Parathyroid adenoma (tissue), 2 donors: ENCODE measurements around the gene SASH1.
A peak's percentile ranks its signal among the peaks of the same experiment; 100 is the strongest.

Experiments used
- H2AFZ ChIP-seq: fragments of 300-600 bp; sonication (generic); one replicate; pipeline ENCODE4 v1.7.0; 2017; ENCODE audit warnings: antibody characterized with exemption, mild to moderate bottlenecking
- H3K27ac ChIP-seq: fragments of 300-600 bp; sonication (generic); one replicate; pipeline ENCODE4 v1.7.0; 2017
- H3K27me3 ChIP-seq: fragments of 300-600 bp; sonication (generic); one replicate; pipeline ENCODE4 v1.7.0; 2017; ENCODE audit warnings: low read length; ENCODE audit not compliant: control insufficient read depth, insufficient read depth
- H3K36me3 ChIP-seq: fragments of 300-600 bp; sonication (generic); one replicate; pipeline ENCODE4 v1.7.0; 2017; ENCODE audit warnings: low read length; ENCODE audit not compliant: control insufficient read depth, insufficient read depth
- H3K4me1 ChIP-seq: fragments of 300-600 bp; sonication (generic); one replicate; pipeline ENCODE4 v1.7.0; 2017; ENCODE audit warnings: control low read depth
- H3K4me2 ChIP-seq: fragments of 300-600 bp; sonication (generic); one replicate; pipeline ENCODE4 v1.7.0; 2017; ENCODE audit warnings: low read length
- H3K4me3 ChIP-seq: fragments of 300-600 bp; sonication (generic); one replicate; pipeline ENCODE4 v1.7.0; 2017; ENCODE audit warnings: low read depth, low read length
- H3K79me2 ChIP-seq: fragments of 300-600 bp; sonication (generic); one replicate; pipeline ENCODE4 v1.7.0; 2017; ENCODE audit warnings: control low read depth
- H3K9ac ChIP-seq: fragments of 300-600 bp; sonication (generic); one replicate; pipeline ENCODE4 v1.7.0; 2017; ENCODE audit warnings: mild to moderate bottlenecking
- H3K9me3 ChIP-seq: fragments of 300-600 bp; sonication (generic); one replicate; pipeline ENCODE4 v1.7.0; 2017; ENCODE audit warnings: low read length; ENCODE audit not compliant: control insufficient read depth
- TF ChIP-seq, protein P1 (sequence below): fragments of 300-600 bp; sonication (generic); IDR thresholded peaks from one replicate; pipeline ENCODE4 v1.7.0; 2017; ENCODE audit warnings: antibody characterized with exemption, mild to moderate bottlenecking
- donor health status: primary hyperparathyroidism.

Gene SASH1

DNA sequence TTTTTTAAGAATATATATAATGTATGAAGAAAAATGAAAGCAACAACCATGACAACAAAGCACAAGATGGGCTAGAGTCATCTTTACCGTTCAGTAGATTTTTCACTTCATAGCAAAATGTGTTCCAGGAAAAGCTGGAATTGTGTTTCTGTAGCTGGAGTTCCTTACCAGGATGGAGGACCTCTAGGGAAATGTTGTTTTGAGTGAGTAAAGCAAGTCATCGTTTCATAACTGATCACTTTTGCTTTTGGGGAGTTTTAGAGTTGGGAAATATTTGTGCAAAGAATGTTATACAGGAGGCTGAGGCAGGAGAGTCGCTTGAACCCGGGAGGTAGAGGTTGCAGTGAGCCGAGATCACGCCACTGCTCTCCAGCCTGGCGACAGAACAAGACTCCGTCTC lies 151.6 kb downstream of the SASH1 start:
- H3K79me2 ChIP-seq, result no peaks in the 10 kb centered on the region
- H3K9ac ChIP-seq, result no peak overlapping the region
- no peaks in the 10 kb centered on the region for H3K27me3 ChIP-seq
- TF ChIP-seq, protein P1, sequence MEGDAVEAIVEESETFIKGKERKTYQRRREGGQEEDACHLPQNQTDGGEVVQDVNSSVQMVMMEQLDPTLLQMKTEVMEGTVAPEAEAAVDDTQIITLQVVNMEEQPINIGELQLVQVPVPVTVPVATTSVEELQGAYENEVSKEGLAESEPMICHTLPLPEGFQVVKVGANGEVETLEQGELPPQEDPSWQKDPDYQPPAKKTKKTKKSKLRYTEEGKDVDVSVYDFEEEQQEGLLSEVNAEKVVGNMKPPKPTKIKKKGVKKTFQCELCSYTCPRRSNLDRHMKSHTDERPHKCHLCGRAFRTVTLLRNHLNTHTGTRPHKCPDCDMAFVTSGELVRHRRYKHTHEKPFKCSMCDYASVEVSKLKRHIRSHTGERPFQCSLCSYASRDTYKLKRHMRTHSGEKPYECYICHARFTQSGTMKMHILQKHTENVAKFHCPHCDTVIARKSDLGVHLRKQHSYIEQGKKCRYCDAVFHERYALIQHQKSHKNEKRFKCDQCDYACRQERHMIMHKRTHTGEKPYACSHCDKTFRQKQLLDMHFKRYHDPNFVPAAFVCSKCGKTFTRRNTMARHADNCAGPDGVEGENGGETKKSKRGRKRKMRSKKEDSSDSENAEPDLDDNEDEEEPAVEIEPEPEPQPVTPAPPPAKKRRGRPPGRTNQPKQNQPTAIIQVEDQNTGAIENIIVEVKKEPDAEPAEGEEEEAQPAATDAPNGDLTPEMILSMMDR, result no peak
- H3K36me3 ChIP-seq, result no peaks in the 10 kb centered on the region
- H3K4me2 ChIP-seq, result no peak overlapping the region
- H3K27ac ChIP-seq, result no peak overlapping the region
- H2AFZ ChIP-seq, result no peak overlapping the region
- H3K4me3 ChIP-seq, result no peak overlapping the region
- no peaks in the 10 kb centered on the region for H3K9me3 ChIP-seq
- H3K4me1 ChIP-seq, result no peaks in the 10 kb centered on the region

DNA sequence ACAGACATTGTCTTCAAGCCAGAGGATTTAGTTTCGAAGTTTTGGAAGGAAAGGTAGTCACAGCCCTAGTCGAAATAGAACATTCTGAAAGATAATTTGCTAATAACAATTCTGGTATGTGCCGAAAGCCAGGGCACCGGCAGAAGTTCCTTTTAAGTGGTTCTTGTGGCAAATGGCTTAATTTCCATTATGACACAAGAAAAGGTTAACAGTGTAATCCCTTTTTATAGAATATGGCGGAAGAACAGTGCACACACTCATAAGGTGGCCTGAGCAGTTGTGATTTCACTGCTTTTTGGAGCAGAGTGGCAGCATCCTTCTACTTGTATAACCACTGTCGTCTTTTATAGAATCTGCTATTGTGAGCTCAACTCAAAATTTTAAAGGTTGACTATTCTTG lies 152.4 kb downstream of the SASH1 start:
- Histone ChIP-seq H3K27ac (peak overlapping the region; percentile 12), H3K4me3 (no peak overlapping the region)
- TF ChIP-seq, protein P1, result no peak

DNA sequence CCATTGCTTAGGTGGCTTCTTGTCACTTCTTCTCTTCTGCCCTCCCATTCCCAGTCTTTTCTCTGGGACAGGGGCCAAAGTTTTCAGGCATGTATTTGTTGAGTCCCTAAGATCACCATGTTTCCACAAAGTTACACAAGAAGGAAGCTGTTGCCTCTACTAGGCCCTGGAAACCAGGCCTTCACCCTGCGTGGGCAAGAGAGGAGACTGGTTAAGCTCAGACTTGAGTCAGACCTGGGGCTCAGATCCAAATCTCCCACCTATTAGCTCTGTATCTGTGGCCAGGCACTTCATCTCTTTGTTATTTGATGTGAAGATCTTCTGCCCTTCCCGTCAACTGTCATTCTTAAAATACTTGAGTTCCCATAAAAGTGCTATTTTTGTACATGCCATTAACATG lies 154.6 kb downstream of the SASH1 start:
- no peaks in the 10 kb centered on the region for H3K79me2 ChIP-seq
- TF ChIP-seq, protein P1, result no peak
- H3K27me3 ChIP-seq, result no peaks in the 10 kb centered on the region
- no peaks in the 10 kb centered on the region for H3K4me1 ChIP-seq
- no peak overlapping the region for H3K4me2 ChIP-seq
- H2AFZ ChIP-seq, result no peak overlapping the region
- H3K4me3 ChIP-seq, result no peak overlapping the region
- no peak overlapping the region for H3K27ac ChIP-seq
- no peaks in the 10 kb centered on the region for H3K36me3 ChIP-seq
- H3K9me3 ChIP-seq, result no peaks in the 10 kb centered on the region
- H3K9ac ChIP-seq, result no peak overlapping the region

More for the DNA sequence above, 152.4 kb downstream of the SASH1 start:
- Histone ChIP-seq H3K36me3 (no peaks in the 10 kb centered on the region), H3K4me2 (no peak overlapping the region), H3K27me3 (no peaks in the 10 kb centered on the region), H2AFZ (no peak overlapping the region), H3K9me3 (no peaks in the 10 kb centered on the region), H3K79me2 (no peaks in the 10 kb centered on the region), H3K4me1 (no peaks in the 10 kb centered on the region), H3K9ac (no peak overlapping the region)

DNA sequence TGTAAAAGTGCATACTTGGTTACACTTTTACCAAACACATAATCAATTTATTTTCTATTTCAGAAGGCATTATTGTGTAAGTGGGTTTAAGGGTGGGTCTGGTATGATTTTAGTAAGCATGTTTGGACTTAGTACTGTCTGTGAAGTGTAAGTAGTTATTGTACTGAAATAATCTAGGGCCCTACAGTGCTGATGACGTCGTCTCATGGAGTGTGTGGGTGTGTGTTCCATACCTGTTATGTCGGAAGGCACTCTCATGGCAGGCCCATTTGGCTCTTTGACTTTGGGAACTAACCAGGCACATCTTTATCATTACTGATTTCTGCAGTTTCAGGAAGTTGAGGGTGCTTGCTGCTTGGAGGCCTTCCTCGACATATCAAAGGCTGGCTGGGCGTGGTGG lies 155.1 kb downstream of the SASH1 start:
- TF ChIP-seq, protein P1, result no peak
- no peak overlapping the region for H3K4me3 ChIP-seq
- no peak overlapping the region for H3K4me2 ChIP-seq
- H2AFZ ChIP-seq, result no peak overlapping the region
- H3K79me2 ChIP-seq, result no peaks in the 10 kb centered on the region
- H3K27me3 ChIP-seq, result no peaks in the 10 kb centered on the region
- no peaks in the 10 kb centered on the region for H3K36me3 ChIP-seq
- H3K27ac ChIP-seq, result no peak overlapping the region
- no peaks in the 10 kb centered on the region for H3K9me3 ChIP-seq
- H3K4me1 ChIP-seq, result no peaks in the 10 kb centered on the region
- H3K9ac ChIP-seq, result no peak overlapping the region

DNA sequence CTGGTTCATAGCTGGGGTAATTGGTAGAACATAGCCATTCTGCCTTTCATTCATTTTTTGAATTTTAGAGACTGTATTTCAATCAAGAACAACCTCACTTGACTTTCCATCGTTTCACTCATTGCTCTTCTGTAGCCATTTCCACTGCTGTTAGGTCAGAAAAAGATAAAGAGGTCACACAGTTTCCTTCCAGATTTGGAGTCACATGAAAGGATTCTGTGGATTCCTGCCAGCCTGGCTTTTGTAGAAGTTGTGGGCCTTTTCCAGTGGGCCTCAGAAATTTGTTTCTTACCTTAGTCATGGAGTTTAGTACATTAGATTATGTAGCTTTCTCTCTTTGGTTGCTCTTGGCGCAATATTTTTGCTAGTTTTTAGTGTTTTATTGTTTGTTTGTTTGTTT lies 157.8 kb downstream of the SASH1 start:
- Histone ChIP-seq H3K27me3 (no peaks in the 10 kb centered on the region), H3K4me1 (no peaks in the 10 kb centered on the region), H2AFZ (no peak overlapping the region), H3K36me3 (no peaks in the 10 kb centered on the region), H3K4me3 (no peak overlapping the region), H3K9me3 (no peaks in the 10 kb centered on the region), H3K79me2 (no peaks in the 10 kb centered on the region), H3K9ac (no peak overlapping the region), H3K27ac (peak overlapping the region; percentile 47), H3K4me2 (no peak overlapping the region)
- TF ChIP-seq, protein P1, result no peak
